ENCODE data around the gene ZWILCH.

Gene ZWILCH

DNA sequence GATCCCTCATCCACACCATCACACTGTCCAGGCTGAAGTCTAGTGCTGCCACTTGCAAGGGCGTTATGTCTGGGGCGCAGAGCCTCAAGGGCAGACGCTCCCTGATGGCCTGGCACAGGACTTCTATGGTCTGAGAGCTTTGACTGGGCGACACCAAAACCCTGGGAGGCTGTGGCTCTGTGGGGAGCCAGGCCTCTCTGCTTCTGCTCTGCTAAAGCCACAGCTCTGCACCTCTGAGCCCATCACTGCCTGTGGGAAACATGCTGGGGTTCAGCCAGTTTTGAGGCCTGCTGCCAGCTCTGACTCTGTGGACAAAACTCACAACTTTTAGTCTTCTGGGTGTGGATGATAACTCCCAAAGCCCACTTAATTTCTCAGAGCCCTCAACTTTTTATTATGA is 67.0 kb downstream of the ZWILCH start:
- TF ChIP-seq, protein P1, sequence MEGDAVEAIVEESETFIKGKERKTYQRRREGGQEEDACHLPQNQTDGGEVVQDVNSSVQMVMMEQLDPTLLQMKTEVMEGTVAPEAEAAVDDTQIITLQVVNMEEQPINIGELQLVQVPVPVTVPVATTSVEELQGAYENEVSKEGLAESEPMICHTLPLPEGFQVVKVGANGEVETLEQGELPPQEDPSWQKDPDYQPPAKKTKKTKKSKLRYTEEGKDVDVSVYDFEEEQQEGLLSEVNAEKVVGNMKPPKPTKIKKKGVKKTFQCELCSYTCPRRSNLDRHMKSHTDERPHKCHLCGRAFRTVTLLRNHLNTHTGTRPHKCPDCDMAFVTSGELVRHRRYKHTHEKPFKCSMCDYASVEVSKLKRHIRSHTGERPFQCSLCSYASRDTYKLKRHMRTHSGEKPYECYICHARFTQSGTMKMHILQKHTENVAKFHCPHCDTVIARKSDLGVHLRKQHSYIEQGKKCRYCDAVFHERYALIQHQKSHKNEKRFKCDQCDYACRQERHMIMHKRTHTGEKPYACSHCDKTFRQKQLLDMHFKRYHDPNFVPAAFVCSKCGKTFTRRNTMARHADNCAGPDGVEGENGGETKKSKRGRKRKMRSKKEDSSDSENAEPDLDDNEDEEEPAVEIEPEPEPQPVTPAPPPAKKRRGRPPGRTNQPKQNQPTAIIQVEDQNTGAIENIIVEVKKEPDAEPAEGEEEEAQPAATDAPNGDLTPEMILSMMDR (conservative IDR thresholded peaks at IDR 0.05; ENCODE audit: low read depth, low read length), result no peak
- Histone ChIP-seq H3K4me1 (ENCODE audit: low read depth, poor library complexity, severe bottlenecking) (no peaks in the 10 kb centered on the region), H3K4me2 (no peak overlapping the region)

DNA sequence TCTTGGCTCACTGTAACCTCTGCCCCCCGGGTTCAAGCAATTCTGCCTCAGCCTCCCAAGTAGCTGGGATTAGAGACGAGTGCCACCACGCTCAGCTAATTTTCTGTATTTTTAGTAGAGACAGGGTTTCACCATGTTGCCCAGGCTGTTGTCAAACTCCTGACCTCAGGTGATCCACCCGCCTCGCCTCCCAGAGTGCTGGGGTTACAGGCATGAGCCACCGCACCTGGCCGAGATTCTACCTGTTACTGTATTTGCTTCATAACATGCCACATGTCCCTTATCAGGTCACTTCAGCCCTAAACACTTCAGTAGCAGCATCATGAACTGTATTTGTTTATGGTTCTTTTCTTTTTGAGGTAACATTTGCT is 68.2 kb downstream of the ZWILCH start:
- Histone ChIP-seq H4K20me1 (ENCODE audit: insufficient read depth) (no peaks in the 10 kb centered on the region), H3K27ac (no peak overlapping the region), H3K79me2 (ENCODE audit: insufficient read depth, low read depth) (no peaks in the 10 kb centered on the region), H3K4me1 (ENCODE audit: low read depth, poor library complexity, severe bottlenecking) (no peaks in the 10 kb centered on the region), H3K27me3 (ENCODE audit: insufficient read depth, low read depth) (no peaks in the 10 kb centered on the region), H3K36me3 (ENCODE audit: insufficient read depth) (no peaks in the 10 kb centered on the region), H3K9ac (no peak overlapping the region), H3K4me2 (no peak overlapping the region), H2AFZ (ENCODE audit: low read depth) (no peak overlapping the region), H3K4me3 (IDR thresholded peaks at IDR 0.05; ENCODE audit: insufficient read depth, low read depth, low read length) (no peak overlapping the region)
- TF ChIP-seq, protein P1 (conservative IDR thresholded peaks at IDR 0.05; ENCODE audit: low read depth, low read length), result no peak

More for the DNA sequence above, 67.0 kb downstream of the ZWILCH start:
- Histone ChIP-seq H3K4me3 (IDR thresholded peaks at IDR 0.05; ENCODE audit: insufficient read depth, low read depth, low read length) (no peak overlapping the region), H4K20me1 (ENCODE audit: insufficient read depth) (no peaks in the 10 kb centered on the region), H3K79me2 (ENCODE audit: insufficient read depth, low read depth) (no peaks in the 10 kb centered on the region), H3K9ac (no peak overlapping the region), H2AFZ (ENCODE audit: low read depth) (no peak overlapping the region), H3K27ac (no peak overlapping the region), H3K27me3 (ENCODE audit: insufficient read depth, low read depth) (no peaks in the 10 kb centered on the region), H3K36me3 (ENCODE audit: insufficient read depth) (no peaks in the 10 kb centered on the region)

DNA sequence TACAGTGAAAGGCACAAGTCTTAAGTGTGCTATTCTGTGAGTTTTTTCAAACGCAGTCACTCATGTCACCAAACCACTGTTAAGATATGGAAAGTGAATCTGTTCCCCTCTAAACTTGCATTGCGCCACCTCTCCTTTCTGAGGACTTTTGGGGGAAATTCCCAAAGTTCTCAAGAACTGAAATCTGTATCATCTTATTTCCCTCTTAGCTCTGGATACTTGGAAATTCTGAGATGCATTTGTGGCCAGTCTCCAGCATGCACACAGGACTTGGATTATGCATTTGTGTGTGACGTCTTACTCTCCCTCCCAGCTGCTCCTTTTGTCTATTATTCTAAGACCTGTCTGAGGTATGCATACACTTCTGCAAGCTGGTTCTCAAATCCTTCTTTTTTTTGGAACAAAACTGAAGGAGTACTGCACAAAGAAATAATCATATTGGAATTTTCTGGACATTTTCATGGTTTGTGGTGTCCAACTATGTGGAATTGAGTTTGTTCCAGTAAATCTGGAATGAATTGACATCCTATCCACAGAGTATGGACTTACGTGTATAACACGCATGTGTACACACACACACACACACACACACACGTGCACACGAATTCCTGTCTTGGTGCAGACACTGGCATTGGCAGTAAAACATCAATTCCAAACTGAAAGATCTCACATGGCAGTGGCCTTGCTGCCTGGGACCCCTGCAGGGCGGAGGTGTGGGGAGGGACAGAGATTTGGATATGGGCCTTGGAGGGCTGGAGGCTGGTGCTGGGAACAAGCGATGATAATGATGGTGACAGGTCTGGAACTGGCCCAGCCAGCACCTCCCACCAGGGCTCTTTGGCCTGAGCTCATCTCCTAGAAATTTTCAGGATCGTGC is 68.8 kb downstream of the ZWILCH start:
- Histone ChIP-seq H3K9ac (no peak overlapping the region), H3K4me3 (IDR thresholded peaks at IDR 0.05; ENCODE audit: insufficient read depth, low read depth, low read length) (no peak overlapping the region), H3K27me3 (ENCODE audit: insufficient read depth, low read depth) (no peaks in the 10 kb centered on the region), H2AFZ (ENCODE audit: low read depth) (no peak overlapping the region), H3K79me2 (ENCODE audit: insufficient read depth, low read depth) (no peaks in the 10 kb centered on the region), H3K4me2 (no peak overlapping the region), H4K20me1 (ENCODE audit: insufficient read depth) (no peaks in the 10 kb centered on the region), H3K27ac (no peak overlapping the region), H3K36me3 (ENCODE audit: insufficient read depth) (no peaks in the 10 kb centered on the region), H3K4me1 (ENCODE audit: low read depth, poor library complexity, severe bottlenecking) (no peaks in the 10 kb centered on the region)
- TF ChIP-seq, protein P1 (conservative IDR thresholded peaks at IDR 0.05; ENCODE audit: low read depth, low read length), result no peak

DNA sequence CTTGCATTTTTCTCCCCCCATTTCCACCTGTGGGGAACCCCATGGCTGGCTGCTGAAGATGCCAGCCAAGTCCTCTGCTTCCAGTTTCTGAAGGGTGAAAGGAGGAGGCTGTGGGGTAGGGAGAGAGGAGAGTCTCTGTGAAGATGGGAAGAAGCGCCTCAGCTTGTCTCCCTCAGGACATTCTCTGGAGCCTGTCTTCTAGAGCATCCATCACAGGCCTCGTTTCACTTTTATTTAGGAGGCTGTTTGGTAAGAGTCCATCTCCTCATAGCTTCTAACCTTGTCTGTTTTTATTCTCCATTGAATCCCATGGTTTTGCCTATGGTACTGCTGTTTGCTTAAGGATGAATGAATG is 69.4 kb downstream of the ZWILCH start:
- no peak overlapping the region for H3K9ac ChIP-seq
- no peaks in the 10 kb centered on the region for H3K27me3 ChIP-seq (ENCODE audit: insufficient read depth, low read depth)
- TF ChIP-seq, protein P1 (conservative IDR thresholded peaks at IDR 0.05; ENCODE audit: low read depth, low read length), result no peak
- no peaks in the 10 kb centered on the region for H3K36me3 ChIP-seq (ENCODE audit: insufficient read depth)
- H3K27ac ChIP-seq, result no peak overlapping the region
- no peak overlapping the region for H2AFZ ChIP-seq (ENCODE audit: low read depth)
- no peaks in the 10 kb centered on the region for H3K79me2 ChIP-seq (ENCODE audit: insufficient read depth, low read depth)
- H3K4me2 ChIP-seq, result no peak overlapping the region
- H4K20me1 ChIP-seq (ENCODE audit: insufficient read depth), result no peaks in the 10 kb centered on the region
- no peaks in the 10 kb centered on the region for H3K4me1 ChIP-seq (ENCODE audit: low read depth, poor library complexity, severe bottlenecking)
- H3K4me3 ChIP-seq (IDR thresholded peaks at IDR 0.05; ENCODE audit: insufficient read depth, low read depth, low read length), result no peak overlapping the region
